GM21786 (cell line): Measurements from ENCODE around the gene CCL22.
"Not testable (repeated sequence)": the region's sequence is repeated elsewhere in the genome, so short reads cannot be mapped to it uniquely, and the experiment has no call there.

Source experiments
- ATAC-seq: cut with Tn5 transposase; IDR thresholded peaks from one replicate; pipeline ENCODE4 v1.9.1; 2021; ENCODE audit not compliant: unreplicated experiment

CCL22 gene

DNA sequence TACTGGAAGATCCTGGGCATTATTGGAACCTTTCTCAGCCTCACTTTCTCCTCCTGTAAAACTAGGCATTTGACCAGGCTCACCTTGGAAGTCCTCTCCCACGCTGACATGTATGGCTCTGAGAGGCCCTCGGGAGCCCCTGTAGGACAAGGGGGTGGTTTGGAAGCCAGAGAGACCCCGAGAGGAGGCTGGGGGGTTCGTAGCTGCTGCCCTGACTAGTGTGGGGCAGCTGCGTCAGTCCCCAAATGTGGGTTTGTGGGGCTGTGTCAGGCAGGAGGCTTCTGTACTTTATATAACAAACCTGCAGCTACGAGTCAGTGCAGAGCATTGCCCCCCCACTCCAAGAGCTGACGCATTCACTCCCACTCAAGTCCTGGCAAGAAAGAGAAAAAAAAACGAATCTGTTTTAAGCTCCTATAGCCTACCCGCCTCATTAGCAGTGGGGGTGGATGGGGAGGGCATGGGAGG, 15.5 kb downstream of the CCL22 start:
- no peak for ATAC-seq

DNA sequence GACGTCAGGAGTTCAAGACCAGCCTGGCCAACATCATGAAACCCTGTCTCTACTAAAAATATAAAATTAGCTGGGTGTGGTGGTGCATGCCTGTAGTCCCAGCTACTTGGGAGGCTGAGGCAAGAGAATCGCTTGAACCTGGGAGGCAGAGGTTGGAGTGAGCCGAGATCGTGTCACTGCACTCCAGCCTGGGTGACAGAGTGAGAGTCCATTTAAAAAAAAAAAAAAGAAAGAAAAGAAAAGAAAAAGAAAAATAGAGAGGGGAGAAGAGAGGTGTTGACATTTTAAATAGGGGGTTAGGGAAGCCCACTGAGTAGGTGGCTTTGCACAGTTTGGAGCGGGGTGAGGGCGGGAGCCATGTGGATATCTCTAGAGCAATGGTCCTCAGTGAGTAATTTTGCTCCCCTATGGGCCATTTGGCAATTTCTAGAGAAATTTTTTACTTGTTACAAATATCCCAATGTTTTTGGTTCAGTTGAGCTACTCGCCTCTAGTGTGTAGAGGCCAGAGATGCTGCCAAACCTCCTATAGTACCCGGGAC, 16.4 kb downstream of the CCL22 start:
- ATAC-seq = not testable (repeated sequence)

DNA sequence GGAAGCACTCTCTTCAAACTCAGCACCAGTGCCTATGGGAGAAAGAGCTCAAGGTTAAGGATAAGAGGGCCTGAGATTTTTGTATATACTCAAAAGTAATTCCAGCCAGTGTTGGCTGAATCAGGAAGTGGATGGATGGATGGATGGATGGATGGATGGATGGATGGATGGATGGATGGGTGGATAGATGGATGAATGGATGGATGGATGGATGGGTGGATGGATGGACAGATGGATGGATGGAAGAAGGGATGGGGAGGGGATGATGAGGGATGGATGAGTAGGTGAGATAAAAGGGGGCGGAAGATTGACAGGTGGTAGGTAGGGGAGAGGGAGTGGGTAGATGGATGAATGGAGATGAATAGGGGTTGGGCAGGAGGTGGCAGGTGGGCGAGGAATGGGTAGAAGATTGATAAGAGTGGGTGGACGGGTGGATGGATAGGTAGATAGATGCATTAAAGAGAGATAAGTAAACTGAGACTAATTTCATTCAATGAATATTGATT, 17.8 kb downstream of the CCL22 start:
- no peak for ATAC-seq

DNA sequence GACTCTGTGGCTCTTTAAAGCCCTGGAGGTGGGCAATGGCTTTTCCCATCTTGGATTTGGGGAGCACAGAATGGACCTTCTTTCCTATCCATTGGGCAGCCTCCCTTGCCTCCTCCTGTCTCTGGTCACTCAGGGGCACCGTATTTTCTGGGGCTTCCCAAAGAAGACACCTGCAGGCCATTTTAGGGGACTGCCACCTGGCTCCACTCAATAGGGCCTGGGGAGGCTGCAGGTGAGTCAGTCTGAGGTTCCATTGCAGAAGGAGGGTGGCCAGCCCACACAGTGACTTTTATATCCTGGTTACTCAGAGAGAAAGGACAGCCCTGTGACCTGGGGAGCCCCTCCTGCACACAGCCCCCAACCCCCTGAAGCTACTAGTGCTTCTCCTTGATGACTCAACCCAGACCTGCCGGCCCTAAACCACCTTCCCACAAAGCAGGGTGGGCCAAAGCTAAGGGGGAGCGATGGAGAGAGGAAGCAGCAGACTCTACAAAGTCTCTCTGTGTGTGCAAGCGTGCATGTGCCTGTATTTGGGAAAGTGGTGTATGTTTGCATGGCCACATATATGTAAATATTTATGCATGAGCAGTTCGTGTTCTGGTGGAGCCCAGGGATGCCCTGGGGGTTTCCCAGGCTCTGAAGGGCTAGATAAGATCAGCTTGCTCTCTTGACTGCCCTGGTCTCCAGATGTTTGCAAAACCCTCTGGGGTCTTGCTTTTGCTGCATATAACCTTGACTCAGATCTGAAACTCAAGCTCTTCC, 18.7 kb downstream of the CCL22 start:
- ATAC-seq = peak; percentile 71

DNA sequence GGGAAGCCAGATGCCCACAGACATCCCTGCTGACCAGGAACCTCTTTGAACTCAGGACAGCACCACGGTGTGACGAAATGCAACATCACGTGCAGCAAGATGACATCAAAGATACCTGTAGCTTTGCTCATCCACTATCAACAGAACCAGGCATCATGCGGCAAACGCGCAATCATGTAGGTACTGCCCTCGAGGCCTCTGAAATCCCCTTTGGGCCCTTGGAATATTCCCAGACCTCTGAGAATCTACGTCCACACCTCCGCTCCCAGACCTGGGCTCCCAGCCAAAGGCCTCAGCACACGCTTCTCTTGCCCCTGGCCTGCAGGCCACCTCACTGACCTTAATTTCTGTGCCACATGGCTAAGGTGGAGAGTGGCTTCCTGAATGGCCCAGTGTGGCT, 21.0 kb downstream of the CCL22 start:
- no peak for ATAC-seq

DNA sequence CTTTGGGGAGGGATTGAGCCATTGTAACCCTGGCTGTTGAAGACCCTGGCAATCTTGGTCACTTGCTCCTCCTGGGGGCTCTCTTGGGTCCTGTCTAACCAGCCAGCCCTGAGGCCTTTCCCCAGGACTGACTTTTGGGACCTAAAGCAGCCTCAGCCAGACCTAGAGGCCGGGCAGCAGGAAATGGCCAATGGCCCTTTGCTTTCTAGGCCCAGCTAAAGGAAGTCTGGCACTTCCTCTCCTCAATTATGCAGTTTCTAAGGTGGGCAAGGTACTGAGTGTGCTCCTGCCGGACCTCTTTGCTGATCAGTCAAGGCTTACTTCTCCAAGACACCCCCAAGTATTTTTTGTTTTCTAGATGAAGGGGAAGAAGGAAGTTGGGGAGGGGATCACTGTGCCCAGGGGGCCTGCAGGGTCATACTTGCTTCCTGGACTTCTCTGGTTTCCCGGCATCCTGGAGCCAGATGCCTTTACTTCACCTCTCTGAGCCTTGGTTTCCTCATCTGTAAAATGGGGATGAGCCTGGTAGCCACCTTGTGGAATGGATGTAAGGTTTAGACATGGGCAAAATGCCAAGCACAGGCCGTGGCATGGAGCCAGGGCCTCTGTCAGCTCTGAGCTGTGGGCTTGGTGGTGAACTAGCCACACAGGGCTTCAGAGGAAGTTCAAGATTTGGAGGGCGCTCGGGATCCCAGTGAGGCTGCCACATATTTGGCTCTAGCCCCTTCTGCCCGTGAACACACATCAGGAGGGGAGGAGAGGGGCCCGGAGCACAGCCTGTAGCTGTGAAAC, 22.3 kb downstream of the CCL22 start:
- no peak for ATAC-seq

DNA sequence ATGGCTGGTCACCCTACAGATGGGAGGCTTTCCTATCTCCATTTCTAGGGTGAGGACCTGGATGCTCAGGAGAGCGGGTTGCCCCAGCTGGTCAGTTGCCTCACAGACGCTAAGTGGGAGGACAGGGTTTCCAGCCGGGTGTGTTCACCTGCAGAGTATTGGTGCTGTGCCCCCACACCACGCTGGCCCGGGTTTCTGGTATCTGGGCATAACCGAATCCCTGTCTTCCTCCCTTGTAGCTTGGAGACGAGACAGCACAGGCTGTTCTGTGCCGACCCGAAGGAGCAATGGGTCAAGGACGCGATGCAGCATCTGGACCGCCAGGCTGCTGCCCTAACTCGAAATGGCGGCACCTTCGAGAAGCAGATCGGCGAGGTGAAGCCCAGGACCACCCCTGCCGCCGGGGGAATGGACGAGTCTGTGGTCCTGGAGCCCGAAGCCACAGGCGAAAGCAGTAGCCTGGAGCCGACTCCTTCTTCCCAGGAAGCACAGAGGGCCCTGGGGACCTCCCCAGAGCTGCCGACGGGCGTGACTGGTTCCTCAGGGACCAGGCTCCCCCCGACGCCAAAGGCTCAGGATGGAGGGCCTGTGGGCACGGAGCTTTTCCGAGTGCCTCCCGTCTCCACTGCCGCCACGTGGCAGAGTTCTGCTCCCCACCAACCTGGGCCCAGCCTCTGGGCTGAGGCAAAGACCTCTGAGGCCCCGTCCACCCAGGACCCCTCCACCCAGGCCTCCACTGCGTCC, 23.4 kb downstream of the CCL22 start:
- no peak for ATAC-seq

DNA sequence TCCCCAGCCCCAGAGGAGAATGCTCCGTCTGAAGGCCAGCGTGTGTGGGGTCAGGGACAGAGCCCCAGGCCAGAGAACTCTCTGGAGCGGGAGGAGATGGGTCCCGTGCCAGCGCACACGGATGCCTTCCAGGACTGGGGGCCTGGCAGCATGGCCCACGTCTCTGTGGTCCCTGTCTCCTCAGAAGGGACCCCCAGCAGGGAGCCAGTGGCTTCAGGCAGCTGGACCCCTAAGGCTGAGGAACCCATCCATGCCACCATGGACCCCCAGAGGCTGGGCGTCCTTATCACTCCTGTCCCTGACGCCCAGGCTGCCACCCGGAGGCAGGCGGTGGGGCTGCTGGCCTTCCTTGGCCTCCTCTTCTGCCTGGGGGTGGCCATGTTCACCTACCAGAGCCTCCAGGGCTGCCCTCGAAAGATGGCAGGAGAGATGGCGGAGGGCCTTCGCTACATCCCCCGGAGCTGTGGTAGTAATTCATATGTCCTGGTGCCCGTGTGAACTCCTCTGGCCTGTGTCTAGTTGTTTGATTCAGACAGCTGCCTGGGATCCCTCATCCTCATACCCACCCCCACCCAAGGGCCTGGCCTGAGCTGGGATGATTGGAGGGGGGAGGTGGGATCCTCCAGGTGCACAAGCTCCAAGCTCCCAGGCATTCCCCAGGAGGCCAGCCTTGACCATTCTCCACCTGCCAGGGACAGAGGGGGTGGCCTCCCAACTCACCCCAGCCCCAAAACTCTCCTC, 24.1 kb downstream of the CCL22 start:
- no peak for ATAC-seq

DNA sequence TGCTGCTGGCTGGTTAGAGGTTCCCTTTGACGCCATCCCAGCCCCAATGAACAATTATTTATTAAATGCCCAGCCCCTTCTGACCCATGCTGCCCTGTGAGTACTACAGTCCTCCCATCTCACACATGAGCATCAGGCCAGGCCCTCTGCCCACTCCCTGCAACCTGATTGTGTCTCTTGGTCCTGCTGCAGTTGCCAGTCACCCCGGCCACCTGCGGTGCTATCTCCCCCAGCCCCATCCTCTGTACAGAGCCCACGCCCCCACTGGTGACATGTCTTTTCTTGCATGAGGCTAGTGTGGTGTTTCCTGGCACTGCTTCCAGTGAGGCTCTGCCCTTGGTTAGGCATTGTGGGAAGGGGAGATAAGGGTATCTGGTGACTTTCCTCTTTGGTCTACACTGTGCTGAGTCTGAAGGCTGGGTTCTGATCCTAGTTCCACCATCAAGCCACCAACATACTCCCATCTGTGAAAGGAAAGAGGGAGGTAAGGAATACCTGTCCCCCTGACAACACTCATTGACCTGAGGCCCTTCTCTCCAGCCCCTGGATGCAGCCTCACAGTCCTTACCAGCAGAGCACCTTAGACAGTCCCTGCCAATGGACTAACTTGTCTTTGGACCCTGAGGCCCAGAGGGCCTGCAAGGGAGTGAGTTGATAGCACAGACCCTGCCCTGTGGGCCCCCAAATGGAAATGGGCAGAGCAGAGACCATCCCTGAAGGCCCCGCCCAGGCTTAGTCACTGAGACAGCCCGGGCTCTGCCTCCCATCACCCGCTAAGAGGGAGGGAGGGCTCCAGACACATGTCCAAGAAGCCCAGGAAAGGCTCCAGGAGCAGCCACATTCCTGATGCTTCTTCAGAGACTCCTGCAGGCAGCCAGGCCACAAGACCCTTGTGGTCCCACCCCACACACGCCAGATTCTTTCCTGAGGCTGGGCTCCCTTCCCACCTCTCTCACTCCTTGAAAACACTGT, 25.0 kb downstream of the CCL22 start:
- no peak for ATAC-seq

DNA sequence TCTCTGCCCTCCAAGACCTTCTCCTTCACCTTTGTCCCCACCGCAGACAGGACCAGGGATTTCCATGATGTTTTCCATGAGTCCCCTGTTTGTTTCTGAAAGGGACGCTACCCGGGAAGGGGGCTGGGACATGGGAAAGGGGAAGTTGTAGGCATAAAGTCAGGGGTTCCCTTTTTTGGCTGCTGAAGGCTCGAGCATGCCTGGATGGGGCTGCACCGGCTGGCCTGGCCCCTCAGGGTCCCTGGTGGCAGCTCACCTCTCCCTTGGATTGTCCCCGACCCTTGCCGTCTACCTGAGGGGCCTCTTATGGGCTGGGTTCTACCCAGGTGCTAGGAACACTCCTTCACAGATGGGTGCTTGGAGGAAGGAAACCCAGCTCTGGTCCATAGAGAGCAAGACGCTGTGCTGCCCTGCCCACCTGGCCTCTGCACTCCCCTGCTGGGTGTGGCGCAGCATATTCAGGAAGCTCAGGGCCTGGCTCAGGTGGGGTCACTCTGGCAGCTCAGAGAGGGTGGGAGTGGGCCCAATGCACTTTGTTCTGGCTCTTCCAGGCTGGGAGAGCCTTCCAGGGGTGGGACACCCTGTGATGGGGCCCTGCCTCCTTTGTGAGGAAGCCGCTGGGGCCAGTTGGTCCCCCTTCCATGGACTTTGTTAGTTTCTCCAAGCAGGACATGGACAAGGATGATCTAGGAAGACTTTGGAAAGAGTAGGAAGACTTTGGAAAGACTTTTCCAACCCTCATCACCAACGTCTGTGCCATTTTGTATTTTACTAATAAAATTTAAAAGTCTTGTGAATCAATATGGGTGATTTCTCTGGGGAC, 25.9 kb downstream of the CCL22 start:
- ATAC-seq = no peak

DNA sequence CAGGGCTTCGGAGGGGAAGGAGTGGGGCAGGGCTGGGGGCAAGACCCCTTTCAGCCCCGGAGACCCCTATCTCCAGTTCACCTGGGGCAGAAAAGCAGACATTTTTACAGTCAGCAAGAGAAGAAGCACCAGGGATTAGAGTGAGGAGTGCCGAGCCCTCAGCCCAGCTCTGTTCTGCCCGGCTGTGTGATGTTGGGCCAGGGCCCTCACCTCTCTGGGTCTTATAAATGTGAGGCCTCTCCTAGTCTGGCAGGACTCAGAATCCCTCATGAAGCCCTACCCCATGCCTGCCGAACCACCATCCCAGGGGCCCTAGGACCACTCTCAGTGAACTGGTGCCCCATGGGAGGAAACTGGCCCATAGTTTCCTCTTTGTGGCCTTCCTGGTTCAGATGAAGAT, 26.5 kb downstream of the CCL22 start:
- ATAC-seq = no peak

DNA sequence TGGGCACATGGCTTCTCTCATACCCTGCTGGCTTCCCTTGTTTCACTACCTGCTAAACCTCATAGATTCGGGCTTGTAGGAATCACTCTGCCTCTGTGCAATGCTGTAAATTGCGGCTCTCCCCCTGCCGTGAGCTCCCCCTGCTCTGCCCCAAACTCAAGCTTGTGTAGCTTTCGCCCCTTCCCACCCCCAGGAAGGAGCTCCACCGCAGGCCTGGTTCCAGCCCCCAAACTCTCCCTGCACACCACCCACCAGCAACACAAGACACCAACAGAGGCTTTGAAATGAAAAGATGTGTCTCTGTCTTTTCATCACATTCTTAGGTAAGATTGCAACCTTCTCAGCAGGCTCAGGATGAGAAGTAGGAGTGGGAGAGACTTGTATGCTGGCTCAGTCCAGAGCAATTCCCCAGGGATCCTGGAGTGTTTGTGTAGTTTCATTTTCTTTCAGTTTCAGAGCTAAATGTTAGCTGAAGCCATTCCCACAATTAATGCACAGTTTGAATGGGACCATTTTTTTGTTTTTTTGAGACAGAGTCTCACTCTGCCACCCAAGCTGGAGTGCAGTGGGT, 27.9 kb downstream of the CCL22 start:
- ATAC-seq = no peak

DNA sequence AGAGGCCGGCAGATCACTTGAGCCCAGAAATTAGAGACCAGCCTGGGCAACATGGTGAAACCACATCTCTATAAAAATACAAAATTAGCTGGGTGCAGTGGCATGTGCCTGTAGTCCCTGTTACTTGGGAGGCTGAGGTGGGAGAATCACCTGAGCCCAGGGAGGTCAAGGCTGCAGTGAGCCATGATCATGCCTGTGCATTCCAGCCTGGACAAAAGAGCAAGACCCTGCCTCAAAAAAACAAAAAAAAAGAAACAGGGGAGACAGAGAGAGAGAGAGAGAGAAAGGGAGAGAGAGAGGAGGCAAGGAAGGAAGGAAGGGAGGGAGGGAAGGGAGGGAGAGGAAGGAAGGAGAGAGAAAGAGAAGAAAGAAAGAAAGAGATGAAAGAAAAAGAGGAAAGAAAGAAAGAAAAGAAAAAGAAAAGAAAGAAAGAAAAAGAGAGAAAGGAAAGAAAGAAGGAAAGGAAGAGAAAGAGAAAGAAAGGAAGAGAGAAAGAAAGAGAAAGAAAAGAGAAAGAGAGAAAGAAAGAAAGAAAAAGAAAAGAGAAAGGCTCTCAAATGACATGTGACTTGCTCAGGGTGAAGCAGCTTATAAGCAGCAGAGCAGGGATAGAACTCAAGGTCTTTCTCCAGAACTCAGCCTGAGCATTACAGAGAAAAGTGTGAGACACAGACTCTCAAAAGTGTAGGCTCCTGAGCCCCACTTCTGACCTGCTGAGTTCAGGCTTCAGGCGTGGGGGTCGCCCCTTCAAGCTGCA, 29.2 kb downstream of the CCL22 start:
- peak; percentile 29 for ATAC-seq

DNA sequence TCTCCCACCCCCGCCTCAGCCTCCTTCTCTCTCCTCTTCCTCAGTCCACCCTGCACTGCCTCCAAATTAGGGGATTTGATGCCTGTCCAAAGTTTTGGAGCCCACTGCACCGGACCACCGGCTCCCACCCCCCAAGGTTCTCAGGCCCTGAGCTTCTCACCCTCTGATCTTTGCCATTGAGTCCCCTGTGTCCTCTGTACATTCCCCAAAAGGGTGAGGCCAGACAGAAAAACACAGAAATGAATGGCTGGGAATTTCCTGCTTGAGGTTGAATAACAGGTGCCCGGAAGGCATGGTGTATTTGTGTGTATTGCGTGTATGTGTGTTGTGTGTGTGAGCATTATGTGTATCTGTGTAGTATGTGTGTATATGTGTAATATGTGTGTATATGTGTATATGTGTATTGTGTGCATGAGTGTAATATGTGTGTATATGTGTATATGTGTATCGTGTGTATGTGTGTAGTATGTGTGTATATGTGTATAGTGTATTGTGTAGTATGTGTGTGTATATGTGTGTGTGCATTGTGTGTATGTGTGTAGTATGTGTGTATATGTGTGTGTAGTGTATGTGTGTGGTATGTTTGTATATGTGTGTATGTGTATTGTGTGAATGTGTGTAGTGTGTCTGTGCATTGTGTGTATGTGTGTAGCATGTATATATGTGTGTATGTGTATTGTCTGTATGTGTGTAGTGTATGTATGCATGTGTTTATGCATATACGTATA, 29.9 kb downstream of the CCL22 start:
- peak; percentile 41 for ATAC-seq

DNA sequence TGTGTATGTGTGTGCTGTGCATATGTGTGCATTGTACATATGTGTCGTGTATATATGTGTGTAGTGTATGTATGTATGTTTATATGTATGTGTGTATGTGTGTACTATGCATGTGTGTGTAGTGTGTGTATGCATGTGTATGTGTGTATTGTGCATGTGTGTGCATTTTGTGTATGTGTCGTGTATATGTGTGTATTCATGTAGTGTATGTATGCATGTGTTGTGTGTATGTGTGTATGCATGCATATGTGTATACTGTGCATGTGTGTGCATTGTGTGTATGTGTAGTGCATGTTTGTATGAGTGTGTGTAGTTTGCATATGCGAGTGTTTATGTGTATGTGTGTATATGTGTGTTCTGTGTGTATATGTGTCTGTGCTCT, 30.5 kb downstream of the CCL22 start:
- no peak for ATAC-seq

DNA sequence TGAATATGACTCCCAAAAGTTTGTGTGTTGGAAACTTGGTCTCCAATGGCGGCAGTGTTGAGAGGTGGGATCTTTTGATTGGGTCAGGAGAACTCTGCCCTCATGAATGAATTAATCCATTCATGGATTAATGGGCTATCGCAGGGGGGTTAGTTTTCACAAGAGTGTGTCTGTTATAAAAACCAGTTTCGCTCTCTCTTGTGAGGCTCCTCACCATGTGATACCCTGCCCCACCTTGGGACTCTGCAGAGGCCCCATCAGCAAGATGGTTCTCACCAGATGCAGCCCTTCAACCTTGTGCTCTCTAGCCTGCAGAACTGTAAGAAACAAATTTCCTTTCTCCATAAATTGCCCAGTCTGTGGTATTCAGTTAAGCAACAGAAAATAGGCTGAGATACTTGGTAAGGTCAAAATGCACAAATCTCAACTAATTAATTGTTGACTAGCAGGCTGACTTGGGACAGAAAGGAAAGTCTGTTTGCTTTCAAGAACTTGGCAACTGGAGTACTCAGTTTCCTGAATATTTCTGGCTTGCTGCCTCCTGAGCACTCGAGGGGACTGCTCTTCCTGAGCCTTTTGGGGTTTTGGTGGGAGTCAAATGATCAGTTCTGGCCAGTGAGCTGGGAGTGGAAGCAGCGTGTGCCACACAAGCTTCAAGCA, 32.2 kb downstream of the CCL22 start:
- no peak for ATAC-seq
